Measurements from ENCODE around the gene FEM1C.

FEM1C gene

GRCh38 chr5:115544043-115544435 lies 536 bp downstream of the FEM1C start:
- TF ChIP-seq ZFX (IDR thresholded peaks at IDR 0.05) (no peak), CTCF (conservative IDR thresholded peaks at IDR 0.05) (no peak)
- H3K27ac ChIP-seq = peak overlapping the region; percentile 90

GRCh38 chr5:115543365-115544042 lies 1.1 kb downstream of the FEM1C start:
- TF ChIP-seq CTCF (conservative IDR thresholded peaks at IDR 0.05) = no peak
- TF ChIP-seq ZFX (IDR thresholded peaks at IDR 0.05) = no peak
- H3K27ac ChIP-seq = peak overlapping the region; percentile 90

- H3K27ac ChIP-seq = peak overlapping the region; percentile 90
- TF ChIP-seq ZFX (IDR thresholded peaks at IDR 0.05) (no peak), CTCF (conservative IDR thresholded peaks at IDR 0.05) (no peak)
Observed at GRCh38 chr5:115542651-115543364, 1.8 kb downstream of the FEM1C start.

GRCh38 chr5:115542086-115542485 lies 2.5 kb downstream of the FEM1C start:
- TF ChIP-seq ZFX (IDR thresholded peaks at IDR 0.05) = no peak
- TF ChIP-seq CTCF (conservative IDR thresholded peaks at IDR 0.05) = no peak
- H3K27ac ChIP-seq = no peak overlapping the region

- no peak overlapping the region for H3K27ac ChIP-seq
- no peak for TF ChIP-seq ZFX (IDR thresholded peaks at IDR 0.05)
- TF ChIP-seq CTCF (conservative IDR thresholded peaks at IDR 0.05) = peak; percentile 18; the same call in 1 of the 2 replicates
Observed at GRCh38 chr5:115541611-115542010, 3.0 kb downstream of the FEM1C start.

GRCh38 chr5:115535479-115536035 lies 9.0 kb downstream of the FEM1C start:
- TF ChIP-seq ZFX (IDR thresholded peaks at IDR 0.05) (no peak), CTCF (conservative IDR thresholded peaks at IDR 0.05) (no peak)
- H3K27ac ChIP-seq = no peak overlapping the region

- TF ChIP-seq CTCF (conservative IDR thresholded peaks at IDR 0.05) (no peak), ZFX (IDR thresholded peaks at IDR 0.05) (no peak)
- H3K27ac ChIP-seq = no peak overlapping the region
Observed at GRCh38 chr5:115532517-115532916, 12.1 kb downstream of the FEM1C start.

Measured in C4-2B (cell line).